Activated naive CD8-positive, alpha-beta T cell treated with anti-CD3 and anti-CD28 coated beads, Interleukin-2, amount 10 ng/mL, durations not matched to agents 7 days and 5 days (primary cell): ENCODE data around the gene CDH4. TPM values are rescaled to one million over a fixed set of nuclear protein-coding genes. Genes with fewer than 3 reads are reported as not detected.

Source experiments
- ATAC-seq: fragments of 150-1000 bp; cut with Tn5 transposase; one replicate; pipeline ENCODE4 v1.10.0; 2021; ENCODE audit warnings: low read depth, moderate library complexity
- POLR2A ChIA-PET: fragments of 350-600 bp; sonication (Branson Sonifier 250); formaldehyde crosslinking; loops from one replicate; lab custom pipeline; 2021; ENCODE audit warnings: antibody characterized with exemption; lab: Charles Lee
- DNase-seq: peaks from one replicate; pipeline ENCODE4 v3.0.0; 2021
- H3K27ac Mint-ChIP-seq: one replicate; pipeline ENCODE4 v1.8.0; 2022; ENCODE audit warnings: mild to moderate bottlenecking, mixed read lengths
- H3K27me3 Mint-ChIP-seq: one replicate; pipeline ENCODE4 v1.8.0; 2022; ENCODE audit warnings: mild to moderate bottlenecking, moderate library complexity, mixed read lengths
- H3K36me3 Mint-ChIP-seq: one replicate; pipeline ENCODE4 v1.8.0; 2021; ENCODE audit warnings: mild to moderate bottlenecking, mixed read lengths
- H3K4me1 Mint-ChIP-seq: one replicate; pipeline ENCODE4 v1.8.0; 2021; ENCODE audit warnings: mixed read lengths
- H3K4me3 Mint-ChIP-seq: one replicate; pipeline ENCODE4 v1.8.0; 2022; ENCODE audit warnings: mild to moderate bottlenecking, moderate library complexity, mixed read lengths
- H3K9me3 Mint-ChIP-seq: one replicate; pipeline ENCODE4 v1.8.0; 2021; ENCODE audit warnings: mixed read lengths
- total RNA-seq, 2 experiments: library from RNA; stranded (reverse); gene quantifications; one replicate each; pipeline ENCODE4 v1.2.3, GENCODE V29; 2021

CDH4 gene
- total RNA-seq, 2 experiments from 2014 or later, result 0.14 to 0.20 TPM

- Mint-ChIP-seq H3K27me3 (no peaks in the 10 kb centered on the region), H3K36me3 (no peaks in the 10 kb centered on the region), H3K9me3 (no peaks in the 10 kb centered on the region), H3K4me3 (no peak overlapping the region), H3K27ac (no peak overlapping the region), H3K4me1 (peaks cover 6% of the 10 kb centered on the region)
- POLR2A ChIA-PET, result no interaction called here
- no peak for ATAC-seq
- no peak for DNase-seq
Observed at GRCh38 chr20:61884571-61885389, 632.7 kb downstream of the CDH4 start.

GRCh38 chr20:61885759-61886715, 634.0 kb downstream of the CDH4 start:
- Mint-ChIP-seq H3K27me3 (no peaks in the 10 kb centered on the region), H3K27ac (no peak overlapping the region), H3K36me3 (no peaks in the 10 kb centered on the region), H3K4me1 (peaks cover 6% of the 10 kb centered on the region), H3K4me3 (no peak overlapping the region), H3K9me3 (no peaks in the 10 kb centered on the region)
- DNase-seq (no peak), ATAC-seq (no peak)
- POLR2A ChIA-PET, result no interaction called here

GRCh38 chr20:61886721-61887595, 634.9 kb downstream of the CDH4 start:
- H3K4me3 Mint-ChIP-seq, result no peak overlapping the region
- H3K9me3 Mint-ChIP-seq, result no peaks in the 10 kb centered on the region
- peak; percentile 39 for DNase-seq
- peaks cover 6% of the 10 kb centered on the region for H3K4me1 Mint-ChIP-seq
- no peak overlapping the region for H3K27ac Mint-ChIP-seq
- no peaks in the 10 kb centered on the region for H3K27me3 Mint-ChIP-seq
- H3K36me3 Mint-ChIP-seq, result no peaks in the 10 kb centered on the region
- POLR2A ChIA-PET, result no interaction called here
- no peak for ATAC-seq

GRCh38 chr20:61887596-61888093, 635.6 kb downstream of the CDH4 start:
- POLR2A ChIA-PET, result no interaction called here
- ATAC-seq, result no peak
- Mint-ChIP-seq H3K9me3 (no peaks in the 10 kb centered on the region), H3K4me1 (peaks cover 6% of the 10 kb centered on the region), H3K36me3 (no peaks in the 10 kb centered on the region), H3K27me3 (no peaks in the 10 kb centered on the region), H3K27ac (no peak overlapping the region), H3K4me3 (no peak overlapping the region)
- DNase-seq, result no peak

- no peak overlapping the region for H3K4me3 Mint-ChIP-seq
- POLR2A ChIA-PET, result no interaction called here
- no peaks in the 10 kb centered on the region for H3K36me3 Mint-ChIP-seq
- H3K27me3 Mint-ChIP-seq, result no peaks in the 10 kb centered on the region
- no peak for DNase-seq
- H3K9me3 Mint-ChIP-seq, result no peaks in the 10 kb centered on the region
- H3K27ac Mint-ChIP-seq, result no peak overlapping the region
- peaks cover 3% of the 10 kb centered on the region for H3K4me1 Mint-ChIP-seq
- ATAC-seq, result no peak
Observed at GRCh38 chr20:61888101-61888865, 636.2 kb downstream of the CDH4 start.

DNA sequence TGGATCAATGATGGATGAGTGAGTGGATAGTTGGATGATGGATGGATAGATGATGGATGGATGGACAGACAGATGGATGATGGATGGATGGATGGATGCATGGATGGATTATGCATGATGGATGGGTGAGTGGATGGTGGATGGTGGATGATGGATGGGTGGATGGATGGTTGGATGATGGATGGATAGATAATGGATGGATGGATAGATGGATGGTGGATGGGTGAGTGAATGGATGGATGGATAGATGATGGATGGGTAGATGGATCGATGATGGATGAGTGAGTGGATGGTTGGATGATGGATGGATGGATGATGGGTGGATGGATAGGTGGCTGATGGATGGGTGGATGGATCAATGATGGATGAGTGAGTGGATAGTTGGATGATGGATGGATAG, 637.6 kb downstream of the CDH4 start:
- Mint-ChIP-seq H3K9me3 (no peaks in the 10 kb centered on the region), H3K4me3 (no peak overlapping the region), H3K27ac (no peak overlapping the region), H3K4me1 (peaks cover 3% of the 10 kb centered on the region), H3K36me3 (no peaks in the 10 kb centered on the region), H3K27me3 (no peaks in the 10 kb centered on the region)
- POLR2A ChIA-PET, result no interaction called here
- ATAC-seq (no peak), DNase-seq (no peak)

DNA sequence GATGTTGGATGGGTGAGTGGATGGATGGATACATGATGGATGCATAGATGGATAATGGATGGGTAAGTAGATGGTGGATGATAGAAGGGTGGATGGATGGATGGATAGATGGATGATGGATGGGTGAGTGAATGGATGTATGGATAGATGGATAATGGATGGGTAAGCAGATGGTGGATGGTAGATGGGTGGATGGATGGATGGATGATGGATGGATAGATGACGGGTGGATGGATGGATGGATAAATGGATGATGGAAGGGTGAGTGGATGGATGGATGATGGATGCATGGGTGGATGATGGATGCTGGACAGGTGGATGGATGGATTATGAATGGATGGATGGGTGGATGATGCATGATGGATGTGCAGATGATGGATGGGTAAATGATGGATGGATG, 638.1 kb downstream of the CDH4 start:
- H3K9me3 Mint-ChIP-seq, result no peaks in the 10 kb centered on the region
- no peaks in the 10 kb centered on the region for H3K36me3 Mint-ChIP-seq
- H3K27me3 Mint-ChIP-seq, result no peaks in the 10 kb centered on the region
- ATAC-seq (no peak), DNase-seq (no peak)
- H3K4me1 Mint-ChIP-seq, result peaks cover 3% of the 10 kb centered on the region
- no peak overlapping the region for H3K27ac Mint-ChIP-seq
- H3K4me3 Mint-ChIP-seq, result no peak overlapping the region
- POLR2A ChIA-PET, result no interaction called here

GRCh38 chr20:61891476-61891875, 639.4 kb downstream of the CDH4 start:
- no peak for ATAC-seq
- H3K4me3 Mint-ChIP-seq, result no peak overlapping the region

GRCh38 chr20:61891916-61892649, 640.0 kb downstream of the CDH4 start:
- POLR2A ChIA-PET, result no interaction called here
- no peak for DNase-seq
- no peak overlapping the region for H3K27ac Mint-ChIP-seq
- H3K36me3 Mint-ChIP-seq, result no peaks in the 10 kb centered on the region
- H3K4me3 Mint-ChIP-seq, result no peak overlapping the region
- H3K9me3 Mint-ChIP-seq, result no peaks in the 10 kb centered on the region
- H3K27me3 Mint-ChIP-seq, result no peaks in the 10 kb centered on the region
- no peak for ATAC-seq
- H3K4me1 Mint-ChIP-seq, result peaks cover 2% of the 10 kb centered on the region

More at GRCh38 chr20:61891476-61891875, 639.4 kb downstream of the CDH4 start:
- POLR2A ChIA-PET, result no interaction called here
- Mint-ChIP-seq H3K36me3 (no peaks in the 10 kb centered on the region), H3K27ac (no peak overlapping the region), H3K4me1 (peaks cover 3% of the 10 kb centered on the region), H3K27me3 (no peaks in the 10 kb centered on the region), H3K9me3 (no peaks in the 10 kb centered on the region)
- no peak for DNase-seq

DNA sequence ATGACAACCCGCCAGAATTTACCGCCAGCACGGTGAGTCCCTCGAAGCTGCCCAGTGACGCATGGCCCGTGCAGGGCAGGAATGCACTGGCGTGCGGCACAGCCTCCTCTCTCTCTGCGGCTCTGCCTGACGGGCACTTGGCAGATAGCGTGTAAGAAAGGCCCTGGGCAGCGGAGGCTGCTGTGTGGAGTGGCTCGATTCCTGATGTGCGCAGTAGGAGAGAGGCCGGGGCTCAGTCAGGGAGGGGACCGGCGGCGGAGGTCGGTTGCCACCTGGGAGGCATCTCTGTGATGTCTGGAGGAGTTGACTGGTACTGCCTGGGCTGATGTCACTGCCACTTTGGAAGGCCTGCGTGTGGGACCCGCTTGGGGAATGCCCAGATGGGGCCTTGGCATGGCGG, 643.0 kb downstream of the CDH4 start:
- Mint-ChIP-seq H3K27me3 (no peaks in the 10 kb centered on the region), H3K36me3 (no peaks in the 10 kb centered on the region), H3K9me3 (no peaks in the 10 kb centered on the region), H3K4me1 (no peaks in the 10 kb centered on the region), H3K4me3 (no peak overlapping the region), H3K27ac (no peak overlapping the region)
- POLR2A ChIA-PET, result no interaction called here
- ATAC-seq (no peak), DNase-seq (no peak)

DNA sequence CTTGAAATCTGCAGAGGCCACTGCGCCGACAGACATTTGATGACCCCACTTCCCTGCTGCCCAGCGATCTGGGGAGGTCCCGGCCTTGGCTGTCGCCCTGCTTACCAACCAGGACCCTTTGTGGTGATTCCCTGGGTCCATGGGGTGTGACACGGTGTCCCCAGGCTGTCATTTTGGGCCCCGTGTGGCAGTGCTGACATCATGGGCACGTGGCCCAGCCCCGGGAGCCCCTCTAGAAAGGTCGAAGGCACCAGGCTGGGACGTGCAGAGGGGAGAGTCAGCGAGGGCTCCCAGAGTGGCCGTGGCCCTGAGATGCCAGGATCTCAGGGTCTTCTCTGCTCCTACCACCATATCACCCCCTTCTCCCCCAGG, 643.6 kb downstream of the CDH4 start:
- Mint-ChIP-seq H3K27ac (no peak overlapping the region), H3K36me3 (no peaks in the 10 kb centered on the region), H3K4me3 (no peak overlapping the region), H3K27me3 (no peaks in the 10 kb centered on the region), H3K4me1 (no peaks in the 10 kb centered on the region), H3K9me3 (no peaks in the 10 kb centered on the region)
- DNase-seq (no peak), ATAC-seq (no peak)
- POLR2A ChIA-PET, result no interaction called here
